IMR-90 (cell line): Measurements from ENCODE around the gene TATDN2. TPM values are rescaled to one million over a fixed set of nuclear protein-coding genes. Genes with fewer than 3 reads are reported as not detected.

ENCODE experiments used
- ATAC-seq: fragments of 200-7000 bp; cut with Tn5 transposase; 2 replicates; pipeline ENCODE4 v1.9.1; 2020; ENCODE audit warnings: low read depth, mild to moderate bottlenecking, moderate library complexity
- BruUV-seq: library from RNA; stranded (reverse); fragments of 400-500 nt; replicated peaks from 2 replicates; lab custom pipeline; 2021; lab: Mats Ljungman, UMichigan
- CTCF ChIA-PET: fragments of 300-600 bp; formaldehyde crosslinking; extraction: SDS; loops from one replicate; lab custom pipeline; 2021; ENCODE audit warnings: antibody characterized with exemption; lab: Yijun Ruan, JAX
- POLR2A ChIA-PET: fragments of 300-600 bp; sonication (Branson Sonifier 250); formaldehyde crosslinking; loops from one replicate; lab custom pipeline; 2022; ENCODE audit warnings: antibody characterized with exemption; ENCODE audit not compliant: unreplicated experiment; lab: Charles Lee
- DNase-seq: peaks from one replicate; pipeline ENCODE4 v3.0.0; 2013
- H2AFZ ChIP-seq: replicated peaks from 2 replicates; pipeline ENCODE3; 2013; ENCODE audit warnings: low read length, mild to moderate bottlenecking; ENCODE audit not compliant: poor library complexity
- H2AK5ac ChIP-seq: 2 replicates; pipeline ENCODE4 v1.6.1; 2013; ENCODE audit warnings: low read depth, low read length, inconsistent platforms
- H2AK9ac ChIP-seq: replicated peaks from 2 replicates; pipeline ENCODE3; 2013; ENCODE audit warnings: mild to moderate bottlenecking, low read depth, low read length, moderate library complexity; ENCODE audit not compliant: poor library complexity
- H2BK120ac ChIP-seq: 2 replicates; pipeline ENCODE4 v1.6.1; 2013; ENCODE audit warnings: low read depth, low read length, inconsistent platforms
- H2BK15ac ChIP-seq: 3 replicates; pipeline ENCODE4 v1.6.1; 2013; ENCODE audit warnings: low read depth, low read length, inconsistent platforms
- H2BK20ac ChIP-seq: 2 replicates; pipeline ENCODE4 v1.6.1; 2013; ENCODE audit warnings: low read depth, mild to moderate bottlenecking, inconsistent platforms, low read length, moderate library complexity
- H2BK5ac ChIP-seq: 2 replicates; pipeline ENCODE4 v1.6.1; 2013; ENCODE audit warnings: mild to moderate bottlenecking, low read depth, low read length, inconsistent platforms; ENCODE audit not compliant: poor library complexity, severe bottlenecking
- H3K14ac ChIP-seq: replicated peaks from 2 replicates; pipeline ENCODE4 v1.6.1; 2013; ENCODE audit warnings: low read depth, low read length, inconsistent platforms
- H3K18ac ChIP-seq: 2 replicates; pipeline ENCODE4 v1.6.1; 2013; ENCODE audit warnings: low read depth, low read length, control low read depth
- H3K23ac ChIP-seq: 2 replicates; pipeline ENCODE4 v1.6.1; 2013; ENCODE audit warnings: low read depth, low read length, inconsistent platforms
- H3K27ac ChIP-seq: 2 replicates; pipeline ENCODE4 v1.5.1; 2013; ENCODE audit warnings: mild to moderate bottlenecking, control low read depth, low read length; ENCODE audit not compliant: insufficient read depth
- H3K27me3 ChIP-seq: 2 replicates; pipeline ENCODE4 v1.6.1; 2013; ENCODE audit warnings: low read length; ENCODE audit not compliant: control insufficient read depth, insufficient read depth
- H3K36me3 ChIP-seq: 2 replicates; pipeline ENCODE4 v1.6.1; 2013; ENCODE audit warnings: low read length, mixed read lengths; ENCODE audit not compliant: control insufficient read depth, insufficient read depth
- H3K4ac ChIP-seq: 2 replicates; pipeline ENCODE4 v1.6.1; 2013; ENCODE audit warnings: low read depth, low read length, inconsistent platforms
- H3K4me1 ChIP-seq: 2 replicates; pipeline ENCODE4 v1.6.1; 2013; ENCODE audit warnings: low read length, mixed read lengths; ENCODE audit not compliant: control insufficient read depth, insufficient read depth
- H3K4me2 ChIP-seq: 2 replicates; pipeline ENCODE4 v1.6.1; 2013; ENCODE audit warnings: low read depth, mild to moderate bottlenecking, control low read depth, low read length, moderate library complexity
- H3K4me3 ChIP-seq: 2 replicates; pipeline ENCODE4 v1.5.1; 2013; ENCODE audit warnings: low read depth, mild to moderate bottlenecking, control low read depth, low read length, moderate library complexity; ENCODE audit not compliant: insufficient read depth
- H3K56ac ChIP-seq: 2 replicates; pipeline ENCODE4 v1.6.1; 2013; ENCODE audit warnings: low read length, inconsistent platforms; ENCODE audit not compliant: insufficient read depth; ENCODE audit errors: extremely low read depth
- H3K79me1 ChIP-seq, 2 experiments: 2 replicates each; pipeline ENCODE4 v1.6.1; 2013; ENCODE audit warnings: low read length in 2 of 2, inconsistent platforms in 1 of 2, low read depth in 1 of 2
- H3K9ac ChIP-seq: 2 replicates; pipeline ENCODE4 v1.6.1; 2013; ENCODE audit warnings: low read depth, low read length, control low read depth
- H3K9me1 ChIP-seq: 2 replicates; pipeline ENCODE4 v1.6.1; 2013; ENCODE audit warnings: low read length, inconsistent platforms; ENCODE audit not compliant: insufficient read depth
- H3K9me3 ChIP-seq: 2 replicates; pipeline ENCODE4 v1.6.1; 2013; ENCODE audit warnings: low read length; ENCODE audit not compliant: control insufficient read depth, insufficient read depth
- H4K20me1 ChIP-seq: 2 replicates; pipeline ENCODE4 v1.6.1; 2013; ENCODE audit warnings: low read length, inconsistent platforms; ENCODE audit not compliant: insufficient read depth
- H4K5ac ChIP-seq: 2 replicates; pipeline ENCODE4 v1.6.1; 2013; ENCODE audit warnings: mild to moderate bottlenecking, low read depth, low read length, control low read depth
- H4K8ac ChIP-seq, 2 experiments: 2 replicates each; pipeline ENCODE4 v1.6.1; 2013; ENCODE audit warnings: low read depth in 2 of 2, low read length in 2 of 2, control low read depth in 1 of 2, inconsistent platforms in 1 of 2
- H4K91ac ChIP-seq: 2 replicates; pipeline ENCODE4 v1.6.1; 2013; ENCODE audit warnings: low read depth, low read length, inconsistent platforms; ENCODE audit not compliant: insufficient read depth
- BHLHE40 ChIP-seq: fragments of 150-350 bp; IDR thresholded peaks from 2 replicates; pipeline ENCODE4 v1.6.1; 2016; ENCODE audit warnings: mild to moderate bottlenecking, low read depth, low read length
- MAZ ChIP-seq: IDR thresholded peaks from 2 replicates; pipeline ENCODE4 v1.6.1; 2012; ENCODE audit warnings: low read depth, mild to moderate bottlenecking, low read length, improper control_type of control experiment, moderate library complexity, borderline replicate concordance
- RFX5 ChIP-seq: IDR thresholded peaks from 2 replicates; pipeline ENCODE4 v1.8.0; 2012; ENCODE audit warnings: low read depth, mild to moderate bottlenecking, low read length, moderate library complexity
- WGBS, 2 experiments: methylation state at CpG; one replicate each; pipeline versions ENCODE4 v1.1.5 to v1.1.7; 2013; ENCODE audit warnings: missing lambda C conversion rate in 2 of 2; ENCODE audit not compliant: insufficient read length in 1 of 2; ENCODE audit errors: extremely low coverage in 2 of 2; 5-methylcytosine and 5-hydroxymethylcytosine counted together
- dilution Hi-C: fragments of 300-500 bp; cut with HindIII; formaldehyde crosslinking; loops from one replicate; pipeline ENCODE4 v1.14.3; 2018; ENCODE audit warnings: low sequenced_read_pairs; ENCODE audit not compliant: unreplicated experiment
- in situ Hi-C: fragments of 300-500 bp; cut with MboI; formaldehyde crosslinking; loops from 3 replicates; pipeline ENCODE4 v1.14.3; 2019; ENCODE audit warnings: low sequenced_read_pairs, inconsistent platforms, mixed read lengths
- intact Hi-C: fragments of 100-400 bp; cut with micrococcal nuclease; formaldehyde crosslinking; loops from 2 replicates; pipeline ENCODE4 v1.10.0; 2022
- polyA plus RNA-seq, 3 experiments: library from polyadenylated mRNA; depleted of rRNA; stranded (reverse); fragments of >200 nt; gene quantifications; 2 replicates each; pipeline ENCODE4 v1.2.3, GENCODE V29; 2012; ENCODE audit warnings: low replicate concordance in 1 of 3
- total RNA-seq: library from RNA; depleted of rRNA; stranded (reverse); fragments of >200 nt; gene quantifications from 2 replicates; pipeline ENCODE4 v1.2.3, GENCODE V29; 2012

Gene TATDN2
- total and polyA plus RNA-seq, 2 of the 4 experiments (the other 2 are of a cell fraction) = 9.0 to 18.8 TPM

GRCh38 chr3:10315101-10315500, 66.8 kb downstream of the TATDN2 start:
- Histone ChIP-seq H2BK120ac (no peak overlapping the region), H2AK9ac (no peak overlapping the region), H3K4me2 (no peak overlapping the region), H3K4me1 (peaks cover 16% of the 10 kb centered on the region), H3K23ac (no peak overlapping the region), H3K27me3 (no peaks in the 10 kb centered on the region), H4K8ac (no peak overlapping the region), H3K27ac (no peak overlapping the region), H3K79me1 (peaks cover 40 to 93% of the 10 kb centered on the region in 2 experiments), H3K9ac (no peak overlapping the region), H2BK5ac (no peak overlapping the region), H2BK15ac (no peak overlapping the region), H3K14ac (no peak overlapping the region), H4K5ac (no peak overlapping the region), H3K4ac (no peak overlapping the region), H3K36me3 (peaks cover 71% of the 10 kb centered on the region), H2AFZ (no peak overlapping the region), H3K18ac (no peak overlapping the region), H3K4me3 (no peak overlapping the region), H2BK20ac (no peak overlapping the region), H3K56ac (no peak overlapping the region), H3K9me3 (no peaks in the 10 kb centered on the region), H4K91ac (no peak overlapping the region), H3K9me1 (peaks cover 24% of the 10 kb centered on the region), H2AK5ac (no peak overlapping the region), H4K20me1 (peaks cover 85% of the 10 kb centered on the region)
- in situ Hi-C loops = no loop called here
- ChIA-PET POLR2A (no interaction called here), CTCF (no interaction called here)
- BruUV-seq = no TSS peak
- 100% methylated on average over 3 of the region's 14 CpGs; no CpG with 5 or more reads in 1 of the 2 experiments for WGBS, 2 experiments
- intact Hi-C loops = no loop called here
- DNase-seq (no peak), ATAC-seq (no peak)
- TF ChIP-seq BHLHE40 (no peak), MAZ (no peak), RFX5 (no peak)
- dilution Hi-C loops = no loop called here
